K562 (cell line): Measurements from ENCODE around the gene PITPNB. TPM values are rescaled to one million over a fixed set of nuclear protein-coding genes. Genes with fewer than 3 reads are reported as not detected.

Source experiments
- ATAC-seq: fragments of 200-7000 bp; cut with Tn5 transposase; 3 replicates; pipeline ENCODE4 v1.9.1; 2020; ENCODE audit warnings: moderate library complexity
- BruUV-seq: library from RNA; stranded (reverse); fragments of 400-500 nt; replicated peaks from 2 replicates; lab custom pipeline; 2021; lab: Mats Ljungman, UMichigan
- CTCF ChIA-PET: fragments of 300-600 bp; formaldehyde crosslinking; extraction: SDS; loops from one replicate; lab custom pipeline; 2021; ENCODE audit warnings: low intra/inter-chr PET ratio; lab: Yijun Ruan, JAX
- POLR2A ChIA-PET: fragments of 300-600, 350-650 bp; sonication (Branson Sonifier 250); formaldehyde crosslinking; extraction: SDS; loops from one replicate; lab custom pipeline; 2021; ENCODE audit warnings: antibody characterized with exemption, inconsistent platforms; lab: Yijun Ruan, JAX
- DNase-seq, 4 experiments: peaks; one replicate each; pipeline versions ENCODE4 v3.0.0 to v3.0.0-alpha.2; 2011 to 2018; ENCODE audit warnings: low spot score in 3 of 4, mixed read lengths in 3 of 4; ENCODE audit errors: extremely low read depth in 1 of 4
- FAIRE-seq: peaks from 2 replicates; lab custom pipeline; 2011; peaks lifted over from hg19 to GRCh38; lab: Jason Lieb, UNC
- H2AFZ ChIP-seq: 2 replicates; pipeline ENCODE4 v1.6.0; 2011; ENCODE audit warnings: low read depth, low read length, control low read depth, inconsistent platforms
- H3K27ac ChIP-seq: fragments of 200-600 bp; 3 replicates; pipeline ENCODE4 v1.8.0; 2011; ENCODE audit warnings: low read depth, mild to moderate bottlenecking, control low read depth, inconsistent platforms, low read length, moderate library complexity, mixed read lengths; ENCODE audit errors: extremely low read depth
- H3K27me3 ChIP-seq, 2 experiments: fragments of 300-600 bp in 1 of 2; 2 replicates in 1 of 2; 3 replicates in 1 of 2; pipeline versions ENCODE4 v1.6.0 to v1.8.0; 2011; ENCODE audit warnings: inconsistent platforms in 2 of 2, low read length in 2 of 2, mild to moderate bottlenecking in 1 of 2, mixed read lengths in 1 of 2, moderate library complexity in 1 of 2; ENCODE audit not compliant: control insufficient read depth in 2 of 2, insufficient read depth in 2 of 2
- H3K36me3 ChIP-seq: fragments of 300-600 bp; 3 replicates; pipeline ENCODE4 v1.8.0; 2011; ENCODE audit warnings: mild to moderate bottlenecking, low read length, inconsistent platforms; ENCODE audit not compliant: control insufficient read depth, insufficient read depth
- H3K4me1 ChIP-seq, 2 experiments: fragments of 200-600 bp in 1 of 2; replicated peaks in 1 of 2; 2 replicates in 1 of 2; 3 replicates in 1 of 2; pipeline versions ENCODE4 v1.5.1 to v1.8.0; 2011; ENCODE audit warnings: inconsistent platforms in 2 of 2, low read length in 2 of 2, mild to moderate bottlenecking in 1 of 2, mixed read lengths in 1 of 2, moderate library complexity in 1 of 2; ENCODE audit not compliant: control insufficient read depth in 2 of 2, insufficient read depth in 2 of 2
- H3K4me2 ChIP-seq: 2 replicates; pipeline ENCODE4 v1.6.1; 2011; ENCODE audit warnings: low read length, control low read depth, inconsistent platforms, mixed read lengths; ENCODE audit not compliant: insufficient read depth
- H3K4me3 ChIP-seq: fragments of 200-600 bp; sonication (generic), shearing (Covaris generic); 2 replicates; pipeline ENCODE4 v1.5.1; 2016; ENCODE audit warnings: control low read depth, inconsistent platforms
- H3K79me2 ChIP-seq: fragments of 200-600 bp; 3 replicates; pipeline ENCODE4 v1.8.0; 2011; ENCODE audit warnings: low read length, inconsistent platforms; ENCODE audit not compliant: control insufficient read depth, insufficient read depth
- H3K9ac ChIP-seq, 2 experiments: 2 replicates each; pipeline versions ENCODE4 v1.6.0 to v1.6.1; 2011; ENCODE audit warnings: low read depth in 2 of 2, low read length in 2 of 2, control low read depth in 1 of 2, inconsistent platforms in 1 of 2, mild to moderate bottlenecking in 1 of 2, mixed read lengths in 1 of 2; ENCODE audit not compliant: insufficient read depth in 1 of 2
- H3K9me1 ChIP-seq: one replicate; pipeline ENCODE4 v1.6.0; 2011; ENCODE audit warnings: inconsistent platforms, mild to moderate bottlenecking, low read length, moderate library complexity; ENCODE audit not compliant: control insufficient read depth, insufficient read depth
- H3K9me3 ChIP-seq: replicated peaks from 2 replicates; pipeline ENCODE4 v1.5.1; 2011; ENCODE audit warnings: low read depth, low read length, inconsistent platforms; ENCODE audit not compliant: control insufficient read depth, insufficient read depth
- H4K20me1 ChIP-seq: replicated peaks from 2 replicates; pipeline ENCODE4 v1.6.1; 2011; ENCODE audit warnings: low read length, inconsistent platforms, mixed read lengths; ENCODE audit not compliant: control insufficient read depth, insufficient read depth
- HES1 ChIP-seq: fragments of 450-650 bp; IDR thresholded peaks from 2 replicates; pipeline ENCODE4 v1.6.1; 2016; ENCODE audit warnings: low read depth, mild to moderate bottlenecking, moderate library complexity
- ZMIZ1 ChIP-seq, 2 experiments: fragments of 150-350 bp in 1 of 2; IDR thresholded peaks; 2 replicates each; pipeline ENCODE4 v1.6.1; 2012 to 2016; ENCODE audit warnings: low read depth in 2 of 2, low read length in 2 of 2, mild to moderate bottlenecking in 1 of 2, moderate library complexity in 1 of 2
- WGBS: fragments of 100-300 bp; shearing (Covaris generic); methylation state at CpG from one replicate; pipeline ENCODE4 v1.1.6; 2016; ENCODE audit warnings: low coverage, mixed read lengths; ENCODE audit not compliant: insufficient coverage; ENCODE audit errors: missing lambda C conversion rate; 5-methylcytosine and 5-hydroxymethylcytosine counted together
- in situ Hi-C: fragments of 300-500 bp; cut with MboI; formaldehyde crosslinking; loops from 4 replicates; pipeline ENCODE4 v1.15.0; 2018; ENCODE audit warnings: inconsistent platforms, mixed read lengths
- intact Hi-C: fragments of 100-400 bp; cut with micrococcal nuclease; formaldehyde crosslinking; loops from 2 replicates; pipeline ENCODE4 v1.14.2; 2022
- polyA plus RNA-seq, 8 experiments: library from polyadenylated mRNA; depleted of rRNA in 4 of 8; stranded (reverse) in 5 of 8; unstranded in 3 of 8; fragments of >200 nt; fragmentation: Nextera tagmentation in 2 of 8; fragmentation: Illumina TruSeq in 1 of 8; extraction: Ambion mirVana in 2 of 8; extraction: Trizol in 1 of 8; gene quantifications; 2 replicates each; pipeline versions ENCODE4 v1.2.1 to v1.2.3, GENCODE V29; 2011 to 2014; ENCODE audit warnings: inconsistent platforms in 1 of 8, missing spikeins in 1 of 8
- total RNA-seq, 7 experiments: library from RNA; depleted of rRNA in 6 of 7; stranded (reverse); fragments of >200 nt in 6 of 7; fragmentation: Illumina TruSeq in 2 of 7; extraction: Trizol in 2 of 7; gene quantifications; 2 replicates each; pipeline versions ENCODE4 v1.2.1 to v1.2.3, GENCODE V29; 2011 to 2021; ENCODE audit warnings: low replicate concordance in 1 of 7

The PITPNB gene
- total and polyA plus RNA-seq, 9 of the 15 experiments (the other 6 are each of a cell fraction or from before 2014, with no cell fraction given) = 13.1 to 52.4 (median 34.7) TPM

GRCh38 chr22:27888310-27888709 is 30.7 kb downstream of the PITPNB start:
- Histone ChIP-seq H3K9me1 (no peaks in the 10 kb centered on the region), H2AFZ (no peak overlapping the region), H4K20me1 (peaks cover 8% of the 10 kb centered on the region), H3K4me2 (no peak overlapping the region), H3K27ac (no peak overlapping the region), H3K79me2 (0 out of 3 replicates have a peak, but pooled peaks cover 4% of the 10 kb centered on the region), H3K9ac (no peak overlapping the region), H3K4me3 (no peak overlapping the region), H3K27me3 (no peaks in the 10 kb centered on the region), H3K4me1 (no peaks in the 10 kb centered on the region), H3K9me3 (no peaks in the 10 kb centered on the region), H3K36me3 (peaks cover 88% of the 10 kb centered on the region)
- BruUV-seq = no TSS peak
- ChIA-PET POLR2A (no interaction called here), CTCF (interaction anchor here (1.2 to 3.6 kb wide), 2 partner anchors 106 to 121 kb away, joined by 4 to 22 read pairs; no protein-coding TSS in a partner anchor)
- intact Hi-C loops = loop anchor here (10.0 kb wide), 1 partner anchor 46 kb away; no protein-coding TSS in a partner anchor
- FAIRE-seq (no peak), DNase-seq (no peak), ATAC-seq (no peak)
- in situ Hi-C loops = loop anchor here (5.0 to 25.0 kb wide), 2 partner anchors 119 to 699 kb away; no protein-coding TSS in a partner anchor
- WGBS = 83% methylated on average over 1 of the region's 1 CpG
- TF ChIP-seq HES1 (no peak), ZMIZ1 (IDR thresholded peaks at IDR 0.05; ENCODE audit: low read depth in 2 of 2, low read length in 2 of 2) (no peak)
